GM23248 (cell line): ENCODE measurements around the gene PKNOX2. TPM values are rescaled to one million over a fixed set of nuclear protein-coding genes. Genes with fewer than 3 reads are reported as not detected.

Experiments
- DNase-seq: peaks from one replicate; pipeline ENCODE4 v3.0.0-alpha.2; 2015
- H2AFZ ChIP-seq: fragments of 200-600 bp; sonication (generic); 2 replicates; pipeline ENCODE4 v1.6.1; 2016; ENCODE audit warnings: antibody characterized with exemption
- H3F3A ChIP-seq: fragments of 200-600 bp; sonication (generic); 2 replicates; pipeline ENCODE4 v1.6.1; 2016; ENCODE audit warnings: mild to moderate bottlenecking, antibody characterized with exemption, mixed run types; ENCODE audit not compliant: insufficient read depth
- H3K27ac ChIP-seq: fragments of 200-600 bp; sonication (generic); 2 replicates; pipeline ENCODE4 v1.5.1; 2016; ENCODE audit warnings: mild to moderate bottlenecking
- H3K27me3 ChIP-seq: fragments of 200-600 bp; sonication (generic); replicated peaks from 2 replicates; pipeline ENCODE4 v1.6.1; 2016; ENCODE audit warnings: mild to moderate bottlenecking; ENCODE audit not compliant: insufficient read depth
- H3K36me3 ChIP-seq: fragments of 200-600 bp; sonication (generic); 2 replicates; pipeline ENCODE4 v1.6.1; 2016; ENCODE audit warnings: low read depth, mild to moderate bottlenecking
- H3K4me1 ChIP-seq: fragments of 200-600 bp; sonication (generic); 2 replicates; pipeline ENCODE4 v1.6.1; 2016; ENCODE audit warnings: mild to moderate bottlenecking; ENCODE audit not compliant: insufficient read depth
- H3K4me2 ChIP-seq: fragments of 200-600 bp; sonication (generic); one replicate; pipeline ENCODE4 v1.6.1; 2016; ENCODE audit warnings: mild to moderate bottlenecking; ENCODE audit not compliant: unreplicated experiment
- H3K4me3 ChIP-seq: fragments of 200-600 bp; sonication (generic); 2 replicates; pipeline ENCODE4 v1.5.1; 2016; ENCODE audit warnings: mild to moderate bottlenecking
- H3K79me2 ChIP-seq: fragments of 200-600 bp; sonication (generic); 2 replicates; pipeline ENCODE4 v1.6.1; 2016; ENCODE audit warnings: mild to moderate bottlenecking; ENCODE audit not compliant: insufficient read depth
- H3K9ac ChIP-seq: fragments of 200-600 bp; sonication (generic); 2 replicates; pipeline ENCODE4 v1.6.1; 2016; ENCODE audit warnings: mild to moderate bottlenecking
- H3K9me2 ChIP-seq: fragments of 200-600 bp; sonication (generic); 2 replicates; pipeline ENCODE4 v1.6.1; 2016; ENCODE audit warnings: mixed run types, mild to moderate bottlenecking, moderate library complexity; ENCODE audit not compliant: insufficient read depth
- H3K9me3 ChIP-seq: fragments of 200-600 bp; sonication (generic); one replicate; pipeline ENCODE4 v1.6.1; 2017; ENCODE audit warnings: low read depth
- H4K20me1 ChIP-seq: fragments of 200-600 bp; sonication (generic); 2 replicates; pipeline ENCODE4 v1.6.0; 2016; ENCODE audit not compliant: insufficient read depth
- EZH2 ChIP-seq: fragments of 200-600 bp; sonication (generic); IDR thresholded peaks from 2 replicates; pipeline ENCODE4 v1.6.1; 2018; ENCODE audit warnings: antibody characterized with exemption, mild to moderate bottlenecking; ENCODE audit not compliant: insufficient read depth, poor library complexity, severe bottlenecking
- EZH2phosphoT487 ChIP-seq: fragments of 200-600 bp; sonication (generic); IDR thresholded peaks from 2 replicates; pipeline ENCODE4 v1.6.1; 2018; ENCODE audit warnings: antibody characterized with exemption, moderate library complexity, mild to moderate bottlenecking, low read depth; ENCODE audit not compliant: insufficient read depth
- WGBS, 2 experiments: methylation state at CpG; one replicate each; pipeline ENCODE4 v1.1.6; 2015 to 2017; ENCODE audit warnings: low lambda C conversion rate in 2 of 2, low coverage in 1 of 2; ENCODE audit errors: missing lambda C conversion rate in 2 of 2; 5-methylcytosine and 5-hydroxymethylcytosine counted together
- in situ Hi-C: fragments of 300-500 bp; cut with MboI; formaldehyde crosslinking; loops from 2 replicates; pipeline ENCODE4 v1.15.0; 2020
- polyA plus RNA-seq: library from polyadenylated mRNA; unstranded; fragments of >200 nt; fragmentation: Nextera tagmentation; extraction: Ambion mirVana; gene quantifications from 2 replicates; pipeline ENCODE4 v1.2.1, GENCODE V29; 2016
- small RNA-seq: library from RNA; depleted of rRNA; stranded (forward); fragments of <200 nt; gene quantifications from one replicate; pipeline ENCODE3, GENCODE V24; 2014; ENCODE audit warnings: low read depth, low replicate concordance
- total RNA-seq: library from RNA; depleted of rRNA; stranded (reverse); fragments of >200 nt; shearing (Covaris generic); gene quantifications from 2 replicates; pipeline ENCODE4 v1.2.3, GENCODE V29; 2014; rRNA removed

Gene PKNOX2
- total and polyA plus RNA-seq, 2 experiments from 2014 or later: 0.21 to 0.76 TPM

DNA sequence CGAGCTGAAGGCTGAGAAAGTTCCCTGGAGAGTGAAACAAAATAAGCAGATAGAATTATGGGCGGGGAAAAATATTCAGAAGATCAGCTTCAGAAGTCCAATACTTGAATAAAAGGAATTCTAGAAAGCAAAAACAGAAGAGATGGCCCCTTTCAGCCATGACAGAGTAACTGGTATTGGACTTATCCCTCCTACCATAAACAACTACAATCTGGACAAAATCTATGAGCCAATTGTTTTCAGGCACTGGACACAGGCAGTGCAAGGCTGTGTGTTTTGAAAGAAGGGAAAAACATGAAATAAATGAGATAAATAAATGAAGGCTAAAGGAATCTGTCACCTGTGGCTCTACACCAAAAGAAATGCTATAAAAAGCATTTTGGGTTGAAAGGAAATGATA is 305.8 kb downstream of the PKNOX2 start:
- H2AFZ ChIP-seq: no peak overlapping the region
- no peaks in the 10 kb centered on the region for H3K36me3 ChIP-seq
- TF ChIP-seq EZH2 (no peak), EZH2phosphoT487 (no peak)
- no peak overlapping the region for H3K4me3 ChIP-seq
- in situ Hi-C loops: no loop called here
- H3K9me2 ChIP-seq: no peaks in the 10 kb centered on the region
- no peaks in the 10 kb centered on the region for H3K4me1 ChIP-seq
- no peaks in the 10 kb centered on the region for H3K79me2 ChIP-seq
- H3K9ac ChIP-seq: no peak overlapping the region
- H4K20me1 ChIP-seq: no peaks in the 10 kb centered on the region
- H3K4me2 ChIP-seq: no peak overlapping the region
- DNase-seq: no peak
- 78 to 81% methylated on average over 2 of the region's 2 CpGs for WGBS, 2 experiments
- no peaks in the 10 kb centered on the region for H3K27me3 ChIP-seq
- H3K9me3 ChIP-seq: no peaks in the 10 kb centered on the region
- H3K27ac ChIP-seq: no peak overlapping the region
- H3F3A ChIP-seq: no peaks in the 10 kb centered on the region

- Histone ChIP-seq H3K9me2 (no peaks in the 10 kb centered on the region), H3K79me2 (no peaks in the 10 kb centered on the region), H3K9me3 (no peaks in the 10 kb centered on the region), H3K4me1 (no peaks in the 10 kb centered on the region), H3K27ac (no peak overlapping the region), H3F3A (no peaks in the 10 kb centered on the region), H3K9ac (no peak overlapping the region), H3K27me3 (no peaks in the 10 kb centered on the region), H3K4me3 (no peak overlapping the region), H3K4me2 (no peak overlapping the region), H4K20me1 (no peaks in the 10 kb centered on the region), H2AFZ (no peak overlapping the region), H3K36me3 (no peaks in the 10 kb centered on the region)
- DNase-seq: no peak
- in situ Hi-C loops: no loop called here
- TF ChIP-seq EZH2: no peak
- TF ChIP-seq EZH2phosphoT487: no peak
- 82 to 83% methylated on average over 3 of the region's 3 CpGs for WGBS, 2 experiments
Measured at GRCh38 chr11:125476721-125477120, 312.2 kb downstream of the PKNOX2 start.

GRCh38 chr11:125479137-125479536 is 314.6 kb downstream of the PKNOX2 start:
- no peaks in the 10 kb centered on the region for H3K4me1 ChIP-seq
- no peak overlapping the region for H3K4me3 ChIP-seq
- H3K9ac ChIP-seq: no peak overlapping the region
- WGBS, 2 experiments: 95% methylated on average over 3 of the region's 3 CpGs
- no peak overlapping the region for H3K4me2 ChIP-seq
- in situ Hi-C loops: no loop called here
- H3K27me3 ChIP-seq: no peaks in the 10 kb centered on the region
- DNase-seq: no peak
- H3K27ac ChIP-seq: no peak overlapping the region
- no peaks in the 10 kb centered on the region for H3K9me2 ChIP-seq
- TF ChIP-seq EZH2phosphoT487 (no peak), EZH2 (no peak)
- no peaks in the 10 kb centered on the region for H3K9me3 ChIP-seq
- H4K20me1 ChIP-seq: no peaks in the 10 kb centered on the region
- H3F3A ChIP-seq: no peaks in the 10 kb centered on the region
- H3K36me3 ChIP-seq: no peaks in the 10 kb centered on the region
- H2AFZ ChIP-seq: no peak overlapping the region
- no peaks in the 10 kb centered on the region for H3K79me2 ChIP-seq

GRCh38 chr11:125481531-125481930 is 317.0 kb downstream of the PKNOX2 start:
- Histone ChIP-seq H3K9me3 (no peaks in the 10 kb centered on the region), H3K27me3 (no peaks in the 10 kb centered on the region), H3K4me1 (no peaks in the 10 kb centered on the region), H3K36me3 (no peaks in the 10 kb centered on the region), H3K9me2 (no peaks in the 10 kb centered on the region), H3K27ac (no peak overlapping the region), H3K4me3 (no peak overlapping the region), H4K20me1 (no peaks in the 10 kb centered on the region), H2AFZ (no peak overlapping the region), H3K9ac (no peak overlapping the region), H3K4me2 (no peak overlapping the region), H3K79me2 (no peaks in the 10 kb centered on the region), H3F3A (no peaks in the 10 kb centered on the region)
- in situ Hi-C loops: no loop called here
- no peak for DNase-seq
- TF ChIP-seq EZH2 (no peak), EZH2phosphoT487 (no peak)
- 51 to 57% methylated on average over 3 of the region's 3 CpGs for WGBS, 2 experiments

Small RNAs within 50 kb of the gene (small RNA-seq; reads per million reads assigned to genes)
- not detected for gene RNU6-321P

Other genes with a start within 250 kb of the PKNOX2 start
- not detected in 2 replicates for gene HEPN1, start 245.5 kb upstream of the PKNOX2 start, total RNA-seq
- not detected in 2 replicates for gene HEPN1, start 245.5 kb upstream of the PKNOX2 start, polyA plus RNA-seq
- not detected in 2 replicates for gene HEPACAM, start 228.7 kb upstream of the PKNOX2 start, total RNA-seq
- not detected in 2 replicates for gene HEPACAM, start 228.7 kb upstream of the PKNOX2 start, polyA plus RNA-seq
- gene CCDC15, start 210.5 kb upstream of the PKNOX2 start, total RNA-seq: 0.97 and 1.3 TPM in 2 replicates
- 1.6 and 1.8 TPM in 2 replicates for gene CCDC15, start 210.5 kb upstream of the PKNOX2 start, polyA plus RNA-seq
- gene SLC37A2, start 101.4 kb upstream of the PKNOX2 start, total RNA-seq: 2.6 and 5.2 TPM in 2 replicates
- gene SLC37A2, start 101.4 kb upstream of the PKNOX2 start, polyA plus RNA-seq: 1.2 and 1.7 TPM in 2 replicates
- gene TMEM218, start 53.1 kb upstream of the PKNOX2 start, total RNA-seq: 31.9 and 44.9 TPM in 2 replicates
- gene TMEM218, start 53.1 kb upstream of the PKNOX2 start, polyA plus RNA-seq: 30.1 and 32.8 TPM in 2 replicates